ENCODE measurements around the gene BCORL1.

- TF ChIP-seq, protein P1, sequence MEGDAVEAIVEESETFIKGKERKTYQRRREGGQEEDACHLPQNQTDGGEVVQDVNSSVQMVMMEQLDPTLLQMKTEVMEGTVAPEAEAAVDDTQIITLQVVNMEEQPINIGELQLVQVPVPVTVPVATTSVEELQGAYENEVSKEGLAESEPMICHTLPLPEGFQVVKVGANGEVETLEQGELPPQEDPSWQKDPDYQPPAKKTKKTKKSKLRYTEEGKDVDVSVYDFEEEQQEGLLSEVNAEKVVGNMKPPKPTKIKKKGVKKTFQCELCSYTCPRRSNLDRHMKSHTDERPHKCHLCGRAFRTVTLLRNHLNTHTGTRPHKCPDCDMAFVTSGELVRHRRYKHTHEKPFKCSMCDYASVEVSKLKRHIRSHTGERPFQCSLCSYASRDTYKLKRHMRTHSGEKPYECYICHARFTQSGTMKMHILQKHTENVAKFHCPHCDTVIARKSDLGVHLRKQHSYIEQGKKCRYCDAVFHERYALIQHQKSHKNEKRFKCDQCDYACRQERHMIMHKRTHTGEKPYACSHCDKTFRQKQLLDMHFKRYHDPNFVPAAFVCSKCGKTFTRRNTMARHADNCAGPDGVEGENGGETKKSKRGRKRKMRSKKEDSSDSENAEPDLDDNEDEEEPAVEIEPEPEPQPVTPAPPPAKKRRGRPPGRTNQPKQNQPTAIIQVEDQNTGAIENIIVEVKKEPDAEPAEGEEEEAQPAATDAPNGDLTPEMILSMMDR (IDR thresholded peaks at IDR 0.05; ENCODE audit: extremely low read depth in 1 of 2, insufficient read depth in 1 of 2, low read depth in 1 of 2, low read length in 2 of 2) = no peak
- TF ChIP-seq POLR2AphosphoS5 (IDR thresholded peaks at IDR 0.05; ENCODE audit: insufficient read depth, low read depth, low read length) (no peak), POLR2A (IDR thresholded peaks at IDR 0.05; ENCODE audit: low read depth, low read length) (no peak), EZH2 (IDR thresholded peaks at IDR 0.05; ENCODE audit: borderline replicate concordance, low read depth, low read length, severe bottlenecking) (no peak), GATA2 (IDR thresholded peaks at IDR 0.05; ENCODE audit: insufficient read depth, insufficient read length, low read depth, low read length) (no peak), FOS (IDR thresholded peaks at IDR 0.05; ENCODE audit: borderline replicate concordance, insufficient read depth, low read length) (no peak), MYC (IDR thresholded peaks at IDR 0.05; ENCODE audit: low read depth, low read length) (no peak)
- TF ChIP-seq, protein P2, sequence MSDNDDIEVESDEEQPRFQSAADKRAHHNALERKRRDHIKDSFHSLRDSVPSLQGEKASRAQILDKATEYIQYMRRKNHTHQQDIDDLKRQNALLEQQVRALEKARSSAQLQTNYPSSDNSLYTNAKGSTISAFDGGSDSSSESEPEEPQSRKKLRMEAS (IDR thresholded peaks at IDR 0.05; ENCODE audit: insufficient read depth, insufficient read length) = no peak
These were observed 9.7 kb downstream of the BCORL1 start for GRCh38 chrX:129992181-129992580.

Data from endothelial cell of umbilical vein (primary cell).